ENCODE data around the gene ESPL1. TPM values are rescaled to one million over a fixed set of nuclear protein-coding genes. Genes with fewer than 3 reads are reported as not detected.
A peak's percentile ranks its signal among the peaks of the same experiment; 100 is the strongest.

The ESPL1 gene
- total RNA-seq, 1 experiment from 2014 or later: 61.4 TPM

DNA sequence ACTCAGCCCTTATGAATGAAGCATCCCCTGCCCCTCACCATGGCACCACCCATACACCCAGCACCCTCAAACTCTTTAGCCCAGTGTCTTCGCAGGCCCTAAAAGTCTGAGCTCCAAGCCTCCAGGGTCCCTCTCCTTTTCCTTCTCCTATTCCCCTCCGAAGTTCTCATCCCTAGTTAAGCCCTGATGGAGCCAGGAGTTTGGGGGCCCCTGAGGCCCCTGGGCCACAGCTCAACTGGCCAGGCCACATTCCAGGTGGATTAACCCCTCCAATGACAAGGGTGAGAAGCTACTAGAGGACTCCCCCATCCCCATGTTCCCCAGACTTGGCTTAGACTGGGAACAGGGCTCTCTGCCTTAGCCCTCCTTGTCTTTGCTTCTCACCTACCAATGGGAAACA is 38.6 kb upstream of the ESPL1 start:
- H3K27ac Mint-ChIP-seq: no peak overlapping the region; the same call in 1 of the 2 replicates
- DNase-seq (ENCODE audit: low spot score) (no peak), ATAC-seq (no peak)
- no peaks in the 10 kb centered on the region for H3K27me3 Mint-ChIP-seq (ENCODE audit: low read depth)
- TF ChIP-seq, protein P1, sequence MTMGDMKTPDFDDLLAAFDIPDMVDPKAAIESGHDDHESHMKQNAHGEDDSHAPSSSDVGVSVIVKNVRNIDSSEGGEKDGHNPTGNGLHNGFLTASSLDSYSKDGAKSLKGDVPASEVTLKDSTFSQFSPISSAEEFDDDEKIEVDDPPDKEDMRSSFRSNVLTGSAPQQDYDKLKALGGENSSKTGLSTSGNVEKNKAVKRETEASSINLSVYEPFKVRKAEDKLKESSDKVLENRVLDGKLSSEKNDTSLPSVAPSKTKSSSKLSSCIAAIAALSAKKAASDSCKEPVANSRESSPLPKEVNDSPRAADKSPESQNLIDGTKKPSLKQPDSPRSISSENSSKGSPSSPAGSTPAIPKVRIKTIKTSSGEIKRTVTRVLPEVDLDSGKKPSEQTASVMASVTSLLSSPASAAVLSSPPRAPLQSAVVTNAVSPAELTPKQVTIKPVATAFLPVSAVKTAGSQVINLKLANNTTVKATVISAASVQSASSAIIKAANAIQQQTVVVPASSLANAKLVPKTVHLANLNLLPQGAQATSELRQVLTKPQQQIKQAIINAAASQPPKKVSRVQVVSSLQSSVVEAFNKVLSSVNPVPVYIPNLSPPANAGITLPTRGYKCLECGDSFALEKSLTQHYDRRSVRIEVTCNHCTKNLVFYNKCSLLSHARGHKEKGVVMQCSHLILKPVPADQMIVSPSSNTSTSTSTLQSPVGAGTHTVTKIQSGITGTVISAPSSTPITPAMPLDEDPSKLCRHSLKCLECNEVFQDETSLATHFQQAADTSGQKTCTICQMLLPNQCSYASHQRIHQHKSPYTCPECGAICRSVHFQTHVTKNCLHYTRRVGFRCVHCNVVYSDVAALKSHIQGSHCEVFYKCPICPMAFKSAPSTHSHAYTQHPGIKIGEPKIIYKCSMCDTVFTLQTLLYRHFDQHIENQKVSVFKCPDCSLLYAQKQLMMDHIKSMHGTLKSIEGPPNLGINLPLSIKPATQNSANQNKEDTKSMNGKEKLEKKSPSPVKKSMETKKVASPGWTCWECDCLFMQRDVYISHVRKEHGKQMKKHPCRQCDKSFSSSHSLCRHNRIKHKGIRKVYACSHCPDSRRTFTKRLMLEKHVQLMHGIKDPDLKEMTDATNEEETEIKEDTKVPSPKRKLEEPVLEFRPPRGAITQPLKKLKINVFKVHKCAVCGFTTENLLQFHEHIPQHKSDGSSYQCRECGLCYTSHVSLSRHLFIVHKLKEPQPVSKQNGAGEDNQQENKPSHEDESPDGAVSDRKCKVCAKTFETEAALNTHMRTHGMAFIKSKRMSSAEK (CRISPR knock-in tag; IDR thresholded peaks at IDR 0.05; ENCODE audit: borderline replicate concordance): no peak
- TF ChIP-seq, protein P2, sequence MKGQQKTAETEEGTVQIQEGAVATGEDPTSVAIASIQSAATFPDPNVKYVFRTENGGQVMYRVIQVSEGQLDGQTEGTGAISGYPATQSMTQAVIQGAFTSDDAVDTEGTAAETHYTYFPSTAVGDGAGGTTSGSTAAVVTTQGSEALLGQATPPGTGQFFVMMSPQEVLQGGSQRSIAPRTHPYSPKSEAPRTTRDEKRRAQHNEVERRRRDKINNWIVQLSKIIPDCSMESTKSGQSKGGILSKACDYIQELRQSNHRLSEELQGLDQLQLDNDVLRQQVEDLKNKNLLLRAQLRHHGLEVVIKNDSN (CRISPR knock-in tag; IDR thresholded peaks at IDR 0.05): no peak
- TF ChIP-seq, protein P3, sequence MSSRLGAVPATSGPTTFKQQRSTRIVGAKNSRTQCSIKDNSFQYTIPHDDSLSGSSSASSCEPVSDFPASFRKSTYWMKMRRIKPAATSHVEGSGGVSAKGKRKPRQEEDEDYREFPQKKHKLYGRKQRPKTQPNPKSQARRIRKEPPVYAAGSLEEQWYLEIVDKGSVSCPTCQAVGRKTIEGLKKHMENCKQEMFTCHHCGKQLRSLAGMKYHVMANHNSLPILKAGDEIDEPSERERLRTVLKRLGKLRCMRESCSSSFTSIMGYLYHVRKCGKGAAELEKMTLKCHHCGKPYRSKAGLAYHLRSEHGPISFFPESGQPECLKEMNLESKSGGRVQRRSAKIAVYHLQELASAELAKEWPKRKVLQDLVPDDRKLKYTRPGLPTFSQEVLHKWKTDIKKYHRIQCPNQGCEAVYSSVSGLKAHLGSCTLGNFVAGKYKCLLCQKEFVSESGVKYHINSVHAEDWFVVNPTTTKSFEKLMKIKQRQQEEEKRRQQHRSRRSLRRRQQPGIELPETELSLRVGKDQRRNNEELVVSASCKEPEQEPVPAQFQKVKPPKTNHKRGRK (CRISPR knock-in tag; IDR thresholded peaks at IDR 0.05; ENCODE audit: borderline replicate concordance): no peak
- TF ChIP-seq HMGA2 (CRISPR knock-in tag; IDR thresholded peaks at IDR 0.05): no peak
- TF ChIP-seq KAT7 (CRISPR knock-in tag; IDR thresholded peaks at IDR 0.05; ENCODE audit: borderline replicate concordance): no peak
- TF ChIP-seq, protein P4, sequence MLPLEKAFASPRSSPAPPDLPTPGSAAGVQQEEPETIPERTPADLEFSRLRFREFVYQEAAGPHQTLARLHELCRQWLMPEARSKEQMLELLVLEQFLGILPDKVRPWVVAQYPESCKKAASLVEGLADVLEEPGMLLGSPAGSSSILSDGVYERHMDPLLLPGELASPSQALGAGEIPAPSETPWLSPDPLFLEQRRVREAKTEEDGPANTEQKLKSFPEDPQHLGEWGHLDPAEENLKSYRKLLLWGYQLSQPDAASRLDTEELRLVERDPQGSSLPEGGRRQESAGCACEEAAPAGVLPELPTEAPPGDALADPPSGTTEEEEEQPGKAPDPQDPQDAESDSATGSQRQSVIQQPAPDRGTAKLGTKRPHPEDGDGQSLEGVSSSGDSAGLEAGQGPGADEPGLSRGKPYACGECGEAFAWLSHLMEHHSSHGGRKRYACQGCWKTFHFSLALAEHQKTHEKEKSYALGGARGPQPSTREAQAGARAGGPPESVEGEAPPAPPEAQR (CRISPR knock-in tag; IDR thresholded peaks at IDR 0.05): no peak
- no peak for TF ChIP-seq GABPB1 (CRISPR knock-in tag; IDR thresholded peaks at IDR 0.05)
- POLR2A ChIA-PET: no interaction called here
- no peaks in the 10 kb centered on the region for H3K9me3 Mint-ChIP-seq
- H3K4me3 Mint-ChIP-seq: peak overlapping the region; percentile 16
- H3K4me1 Mint-ChIP-seq: peaks cover 74% of the 10 kb centered on the region
- H3K36me3 Mint-ChIP-seq: peaks cover 5% of the 10 kb centered on the region
- CTCF ChIA-PET: interaction anchor here (0.6 to 10.2 kb wide), 5 partner anchors 12 to 159 kb away, joined by 3 to 82 read pairs (median 5); no protein-coding TSS in a partner anchor

DNA sequence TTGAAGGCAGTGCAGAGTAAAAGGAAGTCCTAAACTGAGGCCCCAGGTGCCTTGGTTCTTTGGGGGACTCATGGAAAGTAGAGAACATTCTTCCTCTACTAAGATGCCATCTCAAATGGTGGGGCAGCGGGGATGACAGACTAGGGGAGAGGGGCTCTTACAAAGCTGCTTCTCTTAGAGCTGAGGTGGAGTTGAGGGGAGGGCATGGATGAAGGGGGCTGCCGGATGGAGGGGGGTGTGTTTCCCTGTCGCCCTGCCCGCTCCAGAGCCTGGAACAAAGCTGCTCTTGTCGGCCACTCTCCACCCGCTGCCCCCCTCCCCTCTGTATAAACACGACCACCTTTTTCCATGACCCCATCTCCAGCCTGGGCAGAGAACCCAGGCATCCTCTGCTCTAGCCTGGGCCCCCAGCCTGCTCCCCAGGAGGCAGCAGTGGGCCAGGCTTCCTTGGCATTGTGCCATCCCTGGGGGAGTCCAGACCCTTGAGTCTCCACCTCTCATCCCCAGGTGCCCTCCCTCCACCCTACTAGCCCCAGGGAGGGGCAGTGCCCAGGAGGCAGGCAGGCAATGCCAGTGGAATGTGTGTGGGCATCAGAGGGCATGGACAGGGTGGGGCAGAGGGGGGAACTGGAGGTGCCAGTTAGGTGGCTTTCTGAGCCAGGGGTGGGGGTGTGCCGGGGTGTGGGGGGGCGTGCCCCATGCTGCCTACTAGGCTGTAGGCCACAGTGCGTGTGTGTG is 37.8 kb upstream of the ESPL1 start:
- ChIA-PET POLR2A (interaction anchor here (1.2 kb wide), 1 partner anchor 10 kb away, joined by 6 read pairs; no protein-coding TSS in a partner anchor), CTCF (interaction anchor here (0.9 to 10.2 kb wide), 4 partner anchors 13 to 38 kb away, joined by 3 to 82 read pairs (median 6); partner anchors contain the start of gene ESPL1)
- DNase-seq (ENCODE audit: low spot score) (no peak), ATAC-seq (no peak)
- H3K27ac Mint-ChIP-seq: no peak overlapping the region
- H3K4me1 Mint-ChIP-seq: peaks cover 74% of the 10 kb centered on the region
- H3K4me3 Mint-ChIP-seq: peak overlapping the region; percentile 16
- H3K36me3 Mint-ChIP-seq: peaks cover 5% of the 10 kb centered on the region
- no peaks in the 10 kb centered on the region for H3K9me3 Mint-ChIP-seq
- no peaks in the 10 kb centered on the region for H3K27me3 Mint-ChIP-seq (ENCODE audit: low read depth)
- TF ChIP-seq, protein P5, sequence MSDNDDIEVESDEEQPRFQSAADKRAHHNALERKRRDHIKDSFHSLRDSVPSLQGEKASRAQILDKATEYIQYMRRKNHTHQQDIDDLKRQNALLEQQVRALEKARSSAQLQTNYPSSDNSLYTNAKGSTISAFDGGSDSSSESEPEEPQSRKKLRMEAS (CRISPR knock-in tag; IDR thresholded peaks at IDR 0.05): no peak
- TF ChIP-seq ZNF423 (CRISPR knock-in tag; IDR thresholded peaks at IDR 0.05): no peak
- TF ChIP-seq, protein P6, sequence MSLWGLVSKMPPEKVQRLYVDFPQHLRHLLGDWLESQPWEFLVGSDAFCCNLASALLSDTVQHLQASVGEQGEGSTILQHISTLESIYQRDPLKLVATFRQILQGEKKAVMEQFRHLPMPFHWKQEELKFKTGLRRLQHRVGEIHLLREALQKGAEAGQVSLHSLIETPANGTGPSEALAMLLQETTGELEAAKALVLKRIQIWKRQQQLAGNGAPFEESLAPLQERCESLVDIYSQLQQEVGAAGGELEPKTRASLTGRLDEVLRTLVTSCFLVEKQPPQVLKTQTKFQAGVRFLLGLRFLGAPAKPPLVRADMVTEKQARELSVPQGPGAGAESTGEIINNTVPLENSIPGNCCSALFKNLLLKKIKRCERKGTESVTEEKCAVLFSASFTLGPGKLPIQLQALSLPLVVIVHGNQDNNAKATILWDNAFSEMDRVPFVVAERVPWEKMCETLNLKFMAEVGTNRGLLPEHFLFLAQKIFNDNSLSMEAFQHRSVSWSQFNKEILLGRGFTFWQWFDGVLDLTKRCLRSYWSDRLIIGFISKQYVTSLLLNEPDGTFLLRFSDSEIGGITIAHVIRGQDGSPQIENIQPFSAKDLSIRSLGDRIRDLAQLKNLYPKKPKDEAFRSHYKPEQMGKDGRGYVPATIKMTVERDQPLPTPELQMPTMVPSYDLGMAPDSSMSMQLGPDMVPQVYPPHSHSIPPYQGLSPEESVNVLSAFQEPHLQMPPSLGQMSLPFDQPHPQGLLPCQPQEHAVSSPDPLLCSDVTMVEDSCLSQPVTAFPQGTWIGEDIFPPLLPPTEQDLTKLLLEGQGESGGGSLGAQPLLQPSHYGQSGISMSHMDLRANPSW (CRISPR knock-in tag; conservative IDR thresholded peaks at IDR 0.05; ENCODE audit: low read depth): no peak
- no peak for TF ChIP-seq EMX1 (CRISPR knock-in tag; IDR thresholded peaks at IDR 0.05)
- no peak for TF ChIP-seq HMGA2 (CRISPR knock-in tag; IDR thresholded peaks at IDR 0.05)
- TF ChIP-seq, protein P7, sequence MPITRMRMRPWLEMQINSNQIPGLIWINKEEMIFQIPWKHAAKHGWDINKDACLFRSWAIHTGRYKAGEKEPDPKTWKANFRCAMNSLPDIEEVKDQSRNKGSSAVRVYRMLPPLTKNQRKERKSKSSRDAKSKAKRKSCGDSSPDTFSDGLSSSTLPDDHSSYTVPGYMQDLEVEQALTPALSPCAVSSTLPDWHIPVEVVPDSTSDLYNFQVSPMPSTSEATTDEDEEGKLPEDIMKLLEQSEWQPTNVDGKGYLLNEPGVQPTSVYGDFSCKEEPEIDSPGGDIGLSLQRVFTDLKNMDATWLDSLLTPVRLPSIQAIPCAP (CRISPR knock-in tag; IDR thresholded peaks at IDR 0.05): no peak
- TF ChIP-seq, protein P2 (CRISPR knock-in tag; IDR thresholded peaks at IDR 0.05): no peak
- no peak for TF ChIP-seq FOXP1 (CRISPR knock-in tag; IDR thresholded peaks at IDR 0.05; ENCODE audit: borderline replicate concordance)

Measured in WTC11 (cell line).